Neural cell (in vitro differentiated cells): Measurements from ENCODE around the gene CUL4B. TPM values are rescaled to one million over a fixed set of nuclear protein-coding genes. Genes with fewer than 3 reads are reported as not detected.

Source experiments
- H2AFZ ChIP-seq: fragments of 200-600, 300-800 bp; sonication (generic), shearing (Covaris generic); 2 replicates; pipeline ENCODE4 v1.6.0; 2014; ENCODE audit warnings: low read depth, mild to moderate bottlenecking, antibody characterized with exemption, low read length, moderate library complexity
- H3F3A ChIP-seq: fragments of 200-600 bp; shearing (Covaris generic); 2 replicates; pipeline ENCODE4 v1.6.1; 2016; ENCODE audit warnings: mild to moderate bottlenecking, moderate library complexity, mixed read lengths, antibody characterized with exemption, low read length; ENCODE audit not compliant: insufficient read depth, poor library complexity, severe bottlenecking
- H3K27ac ChIP-seq: fragments of 200-600, 300-800 bp; sonication (generic), shearing (Covaris generic); 2 replicates; pipeline ENCODE4 v1.5.1; 2014; ENCODE audit warnings: mild to moderate bottlenecking, low read length, moderate library complexity
- H3K27me3 ChIP-seq: fragments of 300-800, 200-600 bp; sonication (generic), shearing (Covaris generic); 2 replicates; pipeline ENCODE4 v1.6.0; 2014; ENCODE audit warnings: mild to moderate bottlenecking, low read depth, low read length, moderate library complexity; ENCODE audit not compliant: insufficient read depth
- H3K36me3 ChIP-seq: fragments of 300-800, 200-600 bp; sonication (generic), shearing (Covaris generic); 2 replicates; pipeline ENCODE4 v1.5.1; 2014; ENCODE audit warnings: mild to moderate bottlenecking, antibody characterized with exemption, low read length, moderate library complexity; ENCODE audit not compliant: insufficient read depth
- H3K4me2 ChIP-seq: fragments of 300-800, 200-600 bp; sonication (generic), shearing (Covaris generic); 2 replicates; pipeline ENCODE4 v1.6.0; 2014; ENCODE audit warnings: mild to moderate bottlenecking, low read length
- H3K4me3 ChIP-seq: fragments of 300-800, 200-600 bp; sonication (generic), shearing (Covaris generic); 2 replicates; pipeline ENCODE4 v1.5.1; 2014; ENCODE audit warnings: mild to moderate bottlenecking, low read length, moderate library complexity
- H3K79me2 ChIP-seq: fragments of 200-600 bp; shearing (Covaris generic); replicated peaks from 2 replicates; pipeline ENCODE4 v1.6.0; 2014; ENCODE audit warnings: mild to moderate bottlenecking, low read length, moderate library complexity; ENCODE audit not compliant: insufficient read depth
- H3K9ac ChIP-seq: fragments of 300-800, 200-600 bp; sonication (generic), shearing (Covaris generic); 2 replicates; pipeline ENCODE4 v1.6.1; 2016; ENCODE audit warnings: mild to moderate bottlenecking, low read length, mixed read lengths
- H3K9me2 ChIP-seq: fragments of 200-600 bp; shearing (Covaris generic); 2 replicates; pipeline ENCODE4 v1.6.1; 2016; ENCODE audit warnings: mild to moderate bottlenecking, low read length, mixed read lengths; ENCODE audit not compliant: insufficient read depth
- H3K9me3 ChIP-seq: fragments of 200-600, 300-800 bp; sonication (generic), shearing (Covaris generic); 2 replicates; pipeline ENCODE4 v1.6.1; 2016; ENCODE audit warnings: mild to moderate bottlenecking, mixed run types, low read length, moderate library complexity, mixed read lengths
- H4K20me1 ChIP-seq: fragments of 200-600 bp; shearing (Covaris generic); 2 replicates; pipeline ENCODE4 v1.6.1; 2016; ENCODE audit warnings: mild to moderate bottlenecking, mixed run types; ENCODE audit not compliant: insufficient read depth
- CTCF ChIP-seq: fragments of 450-650 bp; IDR thresholded peaks from 2 replicates; pipeline ENCODE4 v1.5.1; 2014; ENCODE audit warnings: antibody characterized with exemption, mild to moderate bottlenecking, moderate library complexity; ENCODE audit not compliant: poor library complexity, severe bottlenecking
- MXI1 ChIP-seq: fragments of 450-650 bp; conservative IDR thresholded peaks from 2 replicates; pipeline ENCODE4 v1.6.1; 2014; ENCODE audit warnings: antibody characterized with exemption, mild to moderate bottlenecking; ENCODE audit not compliant: poor library complexity, severe bottlenecking
- RAD21 ChIP-seq: fragments of 450-650 bp; conservative IDR thresholded peaks from 2 replicates; pipeline ENCODE4 v1.6.1; 2014; ENCODE audit warnings: antibody characterized with exemption, mild to moderate bottlenecking, moderate library complexity
- REST ChIP-seq: IDR thresholded peaks from 2 replicates; pipeline ENCODE4 v1.6.1; 2012; ENCODE audit warnings: borderline replicate concordance
- SMC3 ChIP-seq: fragments of 450-650 bp; conservative IDR thresholded peaks from 2 replicates; pipeline ENCODE4 v1.6.1; 2014; ENCODE audit warnings: antibody characterized with exemption, mild to moderate bottlenecking, moderate library complexity; ENCODE audit not compliant: poor library complexity
- polyA plus RNA-seq: library from polyadenylated mRNA; depleted of rRNA; stranded (reverse); fragments of >200 nt; gene quantifications from 2 replicates; pipeline ENCODE4 v1.2.3, GENCODE V29; 2014

Gene CUL4B
- polyA plus RNA-seq, 1 donor from 2014 or later: 82.7 TPM

GRCh38 chrX:120549483-120550452 lies 11.0 kb downstream of the CUL4B start:
- no peaks in the 10 kb centered on the region for H3K9me2 ChIP-seq
- no peaks in the 10 kb centered on the region for H3K79me2 ChIP-seq
- no peak overlapping the region for H3K9ac ChIP-seq
- H3K9me3 ChIP-seq: no peaks in the 10 kb centered on the region
- TF ChIP-seq SMC3 (no peak), CTCF (no peak), RAD21 (no peak), REST (no peak), MXI1 (no peak)
- H3K4me2 ChIP-seq: no peak overlapping the region
- no peaks in the 10 kb centered on the region for H3F3A ChIP-seq
- no peaks in the 10 kb centered on the region for H3K27me3 ChIP-seq
- H2AFZ ChIP-seq: no peak overlapping the region
- no peaks in the 10 kb centered on the region for H4K20me1 ChIP-seq
- H3K27ac ChIP-seq: no peak overlapping the region
- no peaks in the 10 kb centered on the region for H3K36me3 ChIP-seq
- H3K4me3 ChIP-seq: no peak overlapping the region

GRCh38 chrX:120536061-120536460 lies 24.7 kb downstream of the CUL4B start:
- Histone ChIP-seq H3K9ac (no peak overlapping the region), H3K4me3 (no peak overlapping the region), H3K27ac (no peak overlapping the region), H3K9me3 (no peaks in the 10 kb centered on the region), H2AFZ (no peak overlapping the region), H3F3A (no peaks in the 10 kb centered on the region), H3K9me2 (no peaks in the 10 kb centered on the region), H3K27me3 (no peaks in the 10 kb centered on the region), H4K20me1 (no peaks in the 10 kb centered on the region), H3K79me2 (no peaks in the 10 kb centered on the region), H3K36me3 (no peaks in the 10 kb centered on the region), H3K4me2 (no peak overlapping the region)
- TF ChIP-seq REST (no peak), SMC3 (no peak)
